HCT116 (cell line): ENCODE results near the gene FAM185A.
"Not testable (repeated sequence)": the region's sequence is repeated elsewhere in the genome, so short reads cannot be mapped to it uniquely, and the experiment has no call there.

Experiments
- POLR2A ChIP-seq: IDR thresholded peaks from 2 replicates; pipeline ENCODE4 v1.7.0; 2011; ENCODE audit warnings: borderline replicate concordance; ENCODE audit not compliant: insufficient read depth, insufficient read length; ENCODE audit errors: extremely low read depth
- POLR2AphosphoS5 ChIP-seq: IDR thresholded peaks from 2 replicates; pipeline ENCODE4 v1.6.1; 2011; ENCODE audit warnings: mild to moderate bottlenecking, low read depth, low read length, moderate library complexity
- TF ChIP-seq, protein P1 (sequence below): IDR thresholded peaks from 2 replicates; pipeline ENCODE4 v1.6.1; 2012

- not testable (repeated sequence) for TF ChIP-seq POLR2AphosphoS5, POLR2A
- TF ChIP-seq, protein P1, sequence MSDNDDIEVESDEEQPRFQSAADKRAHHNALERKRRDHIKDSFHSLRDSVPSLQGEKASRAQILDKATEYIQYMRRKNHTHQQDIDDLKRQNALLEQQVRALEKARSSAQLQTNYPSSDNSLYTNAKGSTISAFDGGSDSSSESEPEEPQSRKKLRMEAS = not testable (repeated sequence)
Measured at GRCh38 chr7:102763295-102763905, 14.6 kb downstream of the FAM185A start.
